H7 (cell line): ENCODE results near the gene HSPG2. TPM values are rescaled to one million over a fixed set of nuclear protein-coding genes. Genes with fewer than 3 reads are reported as not detected.
"Not testable (repeated sequence)": the region's sequence is repeated elsewhere in the genome, so short reads cannot be mapped to it uniquely, and the experiment has no call there.

Experiments
- DNase-seq: peaks from one replicate; pipeline ENCODE4 v3.0.0; 2012
- H3K27me3 ChIP-seq: 2 replicates; pipeline ENCODE4 v1.6.0; 2011; ENCODE audit warnings: mild to moderate bottlenecking, low read length; ENCODE audit not compliant: control insufficient read depth, insufficient read depth
- H3K36me3 ChIP-seq: replicated peaks from 2 replicates; pipeline ENCODE4 v1.5.1; 2011; ENCODE audit warnings: low read length; ENCODE audit not compliant: control insufficient read depth, insufficient read depth
- H3K4me3 ChIP-seq: 2 replicates; pipeline ENCODE4 v1.5.1; 2011; ENCODE audit warnings: low read depth, mild to moderate bottlenecking, control low read depth, low read length, moderate library complexity; ENCODE audit not compliant: insufficient read depth
- total RNA-seq: library from RNA; depleted of rRNA; stranded (reverse); fragments of >200 nt; shearing (Covaris generic); gene quantifications from 2 replicates; pipeline ENCODE4 v1.2.3, GENCODE V29; 2014

The HSPG2 gene
- total RNA-seq, 1 experiment from 2014 or later = 49.2 TPM

- DNase-seq, H3K36me3 ChIP-seq, H3K27me3 ChIP-seq, H3K4me3 ChIP-seq: not testable (repeated sequence)
Observed at GRCh38 chr1:21967216-21967615, 30.1 kb upstream of the HSPG2 start.

GRCh38 chr1:21966247-21967000 lies 29.3 kb upstream of the HSPG2 start:
- no peak for DNase-seq

GRCh38 chr1:21963477-21964217 lies 26.5 kb upstream of the HSPG2 start:
- H3K27me3 ChIP-seq = no peaks in the 10 kb centered on the region
- peak; percentile 89 for DNase-seq
- H3K4me3 ChIP-seq = no peak overlapping the region
- no peaks in the 10 kb centered on the region for H3K36me3 ChIP-seq

More at GRCh38 chr1:21966247-21967000, 29.3 kb upstream of the HSPG2 start:
- Histone ChIP-seq H3K27me3 (no peaks in the 10 kb centered on the region), H3K4me3 (no peak overlapping the region), H3K36me3 (no peaks in the 10 kb centered on the region)

- H3K4me3 ChIP-seq = no peak overlapping the region
- no peak for DNase-seq
- no peaks in the 10 kb centered on the region for H3K27me3 ChIP-seq
- H3K36me3 ChIP-seq = no peaks in the 10 kb centered on the region
Observed at GRCh38 chr1:21961799-21962198, 24.7 kb upstream of the HSPG2 start.

DNA sequence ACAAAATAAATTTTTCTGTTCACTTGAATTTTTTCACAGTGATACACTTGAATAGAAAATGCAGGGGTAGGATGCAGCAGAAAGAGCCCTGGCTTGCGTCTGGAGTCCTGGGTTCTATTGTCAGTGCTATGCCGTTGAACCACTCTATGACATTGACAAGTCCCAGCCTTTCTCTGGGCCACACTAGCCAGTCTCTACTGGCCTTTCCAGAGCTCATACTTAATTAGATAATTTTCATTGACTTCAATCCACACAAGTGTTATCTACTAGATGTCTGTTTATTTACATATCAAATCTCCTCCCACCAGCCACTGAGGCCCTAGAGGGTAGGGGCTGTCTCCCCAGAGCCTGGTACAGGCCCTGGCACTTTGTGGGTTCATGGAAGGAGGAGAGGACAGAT lies 24.2 kb upstream of the HSPG2 start:
- Histone ChIP-seq H3K27me3 (no peaks in the 10 kb centered on the region), H3K36me3 (no peaks in the 10 kb centered on the region), H3K4me3 (no peak overlapping the region)
- DNase-seq = no peak

GRCh38 chr1:21956720-21957552 lies 19.8 kb upstream of the HSPG2 start:
- peak; percentile 57 for DNase-seq
- Histone ChIP-seq H3K4me3 (no peak overlapping the region), H3K27me3 (no peaks in the 10 kb centered on the region), H3K36me3 (no peaks in the 10 kb centered on the region)

- no peak overlapping the region for H3K4me3 ChIP-seq
- no peaks in the 10 kb centered on the region for H3K36me3 ChIP-seq
- DNase-seq = peak; percentile 62
- no peaks in the 10 kb centered on the region for H3K27me3 ChIP-seq
Observed at GRCh38 chr1:21955501-21956281, 18.6 kb upstream of the HSPG2 start.

- no peaks in the 10 kb centered on the region for H3K36me3 ChIP-seq
- DNase-seq = no peak
- no peaks in the 10 kb centered on the region for H3K27me3 ChIP-seq
- H3K4me3 ChIP-seq = no peak overlapping the region
Observed at GRCh38 chr1:21955058-21955457, 17.9 kb upstream of the HSPG2 start.

- peak; percentile 66 for DNase-seq
- Histone ChIP-seq H3K36me3 (no peaks in the 10 kb centered on the region), H3K27me3 (no peaks in the 10 kb centered on the region), H3K4me3 (no peak overlapping the region)
Observed at GRCh38 chr1:21952786-21953520, 15.8 kb upstream of the HSPG2 start.

- Histone ChIP-seq H3K4me3 (no peak overlapping the region), H3K36me3 (no peaks in the 10 kb centered on the region), H3K27me3 (no peaks in the 10 kb centered on the region)
- DNase-seq = no peak
Observed at GRCh38 chr1:21951226-21951870, 14.2 kb upstream of the HSPG2 start.

DNA sequence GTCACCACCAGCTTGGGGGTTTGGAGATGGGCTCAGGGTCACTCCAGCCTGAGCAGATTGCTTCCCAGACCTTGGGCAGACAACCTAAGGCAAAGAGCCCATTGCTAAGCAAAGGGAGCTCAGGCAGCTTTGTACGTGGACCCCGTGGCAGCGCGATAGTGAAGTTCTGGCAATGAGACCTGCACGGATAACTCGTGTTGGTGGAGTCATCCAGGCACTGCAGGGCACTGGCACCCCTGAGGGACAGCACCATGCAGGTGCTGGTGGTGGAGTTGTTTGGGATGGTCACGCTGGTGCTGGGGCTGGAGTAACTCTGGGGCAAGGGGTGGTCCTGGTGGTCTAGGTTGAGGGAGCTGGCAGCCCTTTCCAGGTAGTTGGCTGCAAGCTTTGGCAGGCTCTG lies 13.6 kb upstream of the HSPG2 start:
- no peak overlapping the region for H3K4me3 ChIP-seq
- DNase-seq = no peak

GRCh38 chr1:21946836-21947587 lies 9.9 kb upstream of the HSPG2 start:
- H3K36me3 ChIP-seq = no peaks in the 10 kb centered on the region
- no peak overlapping the region for H3K4me3 ChIP-seq
- H3K27me3 ChIP-seq = no peaks in the 10 kb centered on the region
- no peak for DNase-seq

More for the DNA sequence above, 13.6 kb upstream of the HSPG2 start:
- H3K36me3 ChIP-seq = no peaks in the 10 kb centered on the region
- no peaks in the 10 kb centered on the region for H3K27me3 ChIP-seq

GRCh38 chr1:21944733-21945073 lies 7.6 kb upstream of the HSPG2 start:
- Histone ChIP-seq H3K27me3 (no peaks in the 10 kb centered on the region), H3K36me3 (no peaks in the 10 kb centered on the region), H3K4me3 (no peak overlapping the region)
- no peak for DNase-seq
